Jurkat, Clone E6-1 (cell line): ENCODE results near the gene CDK5RAP3.
"Not testable (repeated sequence)": the region's sequence is repeated elsewhere in the genome, so short reads cannot be mapped to it uniquely, and the experiment has no call there.

Experiments
- DNase-seq: peaks from one replicate; pipeline ENCODE4 v3.0.0-alpha.2; 2011; ENCODE audit warnings: low read depth, low spot score
- H3K4me3 ChIP-seq: 2 replicates; pipeline ENCODE4 v1.5.1; 2011; ENCODE audit warnings: mild to moderate bottlenecking, low read length, control low read depth, moderate library complexity

CDK5RAP3 gene

GRCh38 chr17:48013876-48014594, 43.1 kb downstream of the CDK5RAP3 start:
- DNase-seq = no peak
- no peak overlapping the region for H3K4me3 ChIP-seq

- DNase-seq = no peak
- H3K4me3 ChIP-seq = no peak overlapping the region
These were observed 43.7 kb downstream of the CDK5RAP3 start for GRCh38 chr17:48014595-48015111.

- DNase-seq = no peak
- H3K4me3 ChIP-seq = no peak overlapping the region
These were observed 45.2 kb downstream of the CDK5RAP3 start for GRCh38 chr17:48016112-48016511.

DNA sequence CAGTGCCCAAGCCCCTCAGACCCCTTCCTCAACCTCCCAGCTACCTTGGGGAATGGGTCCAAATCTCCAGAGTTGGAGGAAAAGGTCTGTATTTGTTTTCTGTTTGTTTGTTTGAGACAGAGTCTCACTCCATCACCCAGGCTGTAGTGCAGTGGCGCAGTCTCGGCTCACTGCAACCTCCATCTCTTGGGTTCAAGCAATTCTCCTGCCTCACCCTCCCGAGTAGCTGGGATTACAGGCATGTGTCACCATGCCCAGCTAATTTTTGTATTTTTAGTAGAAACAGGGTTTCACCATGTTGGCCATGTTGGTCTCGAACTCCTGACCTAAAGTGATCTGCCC, 46.9 kb downstream of the CDK5RAP3 start:
- DNase-seq, H3K4me3 ChIP-seq: not testable (repeated sequence)

DNA sequence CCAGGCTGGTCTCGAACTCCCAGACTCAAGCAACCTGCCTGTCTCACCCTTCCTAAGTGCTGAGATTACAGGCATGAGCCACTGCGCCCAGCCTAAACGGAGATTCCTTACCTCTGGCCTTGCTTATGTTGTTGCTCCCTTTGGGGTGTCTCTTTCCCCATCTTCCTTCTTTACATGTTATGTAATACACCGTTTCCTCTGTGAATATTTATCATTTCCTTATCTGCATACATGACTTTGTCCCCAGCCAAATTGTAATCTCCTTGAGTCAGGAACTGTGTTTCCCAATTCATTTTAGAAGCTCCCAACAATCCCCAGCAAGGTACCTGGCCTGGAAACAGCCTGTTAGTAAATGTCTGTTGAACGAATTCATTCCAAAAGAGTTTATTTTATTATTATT, 51.0 kb downstream of the CDK5RAP3 start:
- no peak for DNase-seq
- no peak overlapping the region for H3K4me3 ChIP-seq

DNA sequence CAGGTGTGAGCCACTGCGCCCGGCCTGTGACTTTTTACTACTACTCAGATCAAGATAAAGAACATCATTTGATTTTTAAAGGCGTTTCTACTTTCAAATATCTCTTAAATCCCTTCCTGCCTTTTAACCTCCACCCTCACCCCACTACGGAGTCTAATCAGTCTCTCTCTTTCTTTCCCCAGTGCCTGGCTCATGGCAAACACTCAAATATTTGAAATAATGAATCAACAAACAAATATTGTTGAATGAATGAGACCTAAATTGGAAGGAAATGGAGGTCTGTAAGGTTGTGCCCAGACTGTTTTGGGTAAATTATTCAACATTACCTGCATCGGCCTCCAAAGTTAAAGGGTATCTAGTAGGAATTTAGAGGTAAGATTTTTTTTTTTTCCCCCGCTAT, 52.0 kb downstream of the CDK5RAP3 start:
- no peak for DNase-seq
- no peak overlapping the region for H3K4me3 ChIP-seq

DNA sequence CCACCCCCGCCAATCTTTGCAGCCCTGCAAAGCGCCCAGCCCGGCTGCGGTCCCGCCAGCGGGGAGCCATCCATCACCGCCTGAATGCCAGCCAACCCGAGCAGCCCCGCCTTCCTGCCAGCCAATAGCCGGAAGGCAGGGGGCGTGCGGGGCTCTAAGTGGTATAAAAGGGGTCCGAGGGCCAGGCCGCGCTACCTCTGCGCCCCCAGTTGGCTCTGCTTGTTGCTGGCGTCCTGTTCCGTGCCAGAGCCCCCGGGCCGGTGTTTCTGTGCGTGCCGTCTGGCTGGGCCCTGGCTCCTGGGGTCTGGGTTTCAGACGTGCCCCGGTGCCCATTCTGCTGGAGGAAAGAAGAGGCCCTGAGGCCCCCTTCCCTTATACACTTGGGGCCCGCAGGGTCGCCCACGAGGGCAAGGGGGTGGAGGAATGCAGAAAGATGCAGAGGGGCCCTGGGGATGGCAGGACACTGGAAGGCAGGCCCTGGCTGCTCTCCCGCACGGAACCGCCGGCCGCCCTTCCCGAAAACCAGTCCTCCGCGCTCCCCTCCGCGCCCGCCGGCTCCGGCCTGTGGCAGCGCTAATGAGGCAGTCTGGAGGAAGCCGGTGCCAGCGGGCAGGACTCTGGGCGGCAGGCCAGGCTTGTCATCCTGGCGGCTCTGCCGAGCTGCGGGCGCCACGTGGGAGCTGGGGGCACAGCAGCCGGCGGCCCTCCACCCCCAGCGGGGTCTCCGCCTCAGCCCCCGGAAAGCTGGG, 52.7 kb downstream of the CDK5RAP3 start:
- no peak for DNase-seq
- peak overlapping the region; percentile 55 for H3K4me3 ChIP-seq

GRCh38 chr17:48024149-48025039, 53.5 kb downstream of the CDK5RAP3 start:
- no peak for DNase-seq
- peak overlapping the region; percentile 55 for H3K4me3 ChIP-seq

DNA sequence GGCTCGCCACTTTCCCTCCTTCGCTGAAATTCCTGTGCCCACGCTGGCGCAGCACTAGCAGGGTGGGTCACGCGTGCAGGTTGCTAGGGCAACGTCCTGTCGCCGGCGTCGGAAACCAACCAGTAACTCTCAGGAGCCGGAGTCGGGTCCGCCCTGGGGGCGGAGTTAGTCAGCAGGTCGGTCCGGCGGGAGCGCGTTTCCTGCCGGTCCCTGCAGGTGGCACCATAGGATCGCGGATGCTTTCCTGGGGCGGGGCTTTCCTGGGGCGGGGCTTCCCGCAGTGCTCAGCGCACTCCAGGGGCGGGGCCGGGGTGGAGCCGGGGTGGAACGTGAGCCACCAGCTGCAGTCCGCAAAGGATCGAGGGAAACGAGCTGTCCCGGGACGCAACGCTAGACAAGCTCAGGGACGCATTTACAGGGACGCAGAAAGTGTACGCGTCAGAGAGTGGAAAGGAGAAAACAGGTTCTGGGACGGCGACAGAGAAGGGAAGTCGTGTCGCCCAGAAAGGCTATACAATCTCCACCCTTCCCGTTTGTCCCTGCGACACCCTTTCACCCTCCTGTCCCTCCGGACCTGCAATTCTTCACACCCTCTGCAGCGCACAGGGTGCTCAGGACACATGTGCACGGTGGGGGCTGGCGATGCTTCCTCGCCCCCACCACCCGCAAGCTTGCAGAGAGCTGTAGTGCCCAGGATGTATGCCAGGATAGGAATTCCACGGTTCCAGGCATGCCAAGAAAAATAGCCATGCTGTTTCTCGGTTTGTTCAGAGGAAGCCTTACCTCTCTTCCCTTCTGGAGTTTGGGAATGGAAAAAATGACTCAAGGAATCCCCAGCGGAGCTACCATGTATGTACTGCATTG, 54.4 kb downstream of the CDK5RAP3 start:
- DNase-seq = peak; percentile 95
- peak overlapping the region; percentile 58 for H3K4me3 ChIP-seq

DNA sequence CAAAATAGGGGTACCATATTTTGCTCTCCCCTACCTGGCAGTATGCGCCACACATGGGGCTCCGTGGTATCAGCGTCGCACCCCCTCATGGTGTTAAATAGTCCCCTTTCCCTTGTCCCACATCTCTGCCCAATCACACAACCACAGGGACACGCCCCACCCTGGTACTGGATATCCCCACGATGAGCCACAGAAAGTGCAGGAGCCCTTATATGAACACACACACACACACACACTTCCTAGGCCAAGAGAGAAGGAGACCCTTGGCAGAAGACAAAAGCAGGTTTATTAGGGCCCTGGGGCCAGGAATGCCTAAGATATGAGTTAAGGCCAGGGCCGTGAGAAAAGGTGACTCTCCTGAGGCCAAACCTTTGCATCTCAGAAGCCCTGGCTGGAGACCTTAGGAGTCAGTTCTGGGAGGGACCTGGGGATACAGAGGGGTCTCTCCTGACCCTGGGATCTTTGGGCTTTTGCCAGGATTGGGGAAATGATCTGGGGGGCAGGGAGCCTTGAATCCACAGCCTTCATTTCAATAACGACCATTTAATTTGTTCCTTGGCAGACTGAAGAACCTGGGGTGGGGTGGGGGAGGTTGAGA, 55.1 kb downstream of the CDK5RAP3 start:
- H3K4me3 ChIP-seq = no peak overlapping the region
- no peak for DNase-seq

DNA sequence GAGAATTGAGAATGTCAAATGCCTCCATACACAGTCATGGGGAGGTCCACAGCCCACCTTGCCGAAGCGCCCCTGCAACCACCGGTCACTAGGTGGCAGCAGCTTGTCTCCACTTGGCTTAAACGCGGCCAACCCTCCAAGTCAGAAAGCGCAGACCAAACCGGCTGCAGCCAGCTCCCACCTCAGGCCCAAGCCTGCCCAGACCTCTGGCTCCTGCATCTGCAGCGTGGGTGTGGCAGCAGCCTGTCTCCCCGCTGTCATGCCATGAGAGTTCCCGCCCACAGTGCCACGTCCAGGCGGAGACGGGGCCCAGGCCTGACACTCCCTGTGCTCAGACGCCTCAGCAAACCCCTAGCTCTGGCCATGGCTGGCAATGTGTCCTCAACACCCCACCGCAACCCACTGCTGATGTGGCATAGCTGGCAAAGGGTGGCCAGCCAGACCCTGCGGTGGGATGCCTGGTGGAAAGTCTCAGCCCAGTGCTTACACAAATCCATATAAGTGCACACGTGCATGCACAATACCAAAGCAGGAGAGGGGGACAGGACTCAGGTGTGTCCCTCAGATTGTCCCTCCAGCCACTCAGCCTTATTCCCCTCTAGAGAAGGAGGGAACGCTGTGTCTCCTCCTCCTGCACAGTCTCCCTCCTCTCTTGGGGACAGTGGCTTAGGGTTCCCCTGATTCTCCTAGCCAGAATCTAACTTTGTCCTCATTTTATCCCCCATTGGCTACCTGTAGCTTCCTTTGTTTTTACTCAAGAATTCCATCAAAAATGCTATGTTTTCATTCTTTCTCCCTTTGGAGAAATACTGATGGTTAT, 55.8 kb downstream of the CDK5RAP3 start:
- peak; percentile 64 for DNase-seq
- no peak overlapping the region for H3K4me3 ChIP-seq

DNA sequence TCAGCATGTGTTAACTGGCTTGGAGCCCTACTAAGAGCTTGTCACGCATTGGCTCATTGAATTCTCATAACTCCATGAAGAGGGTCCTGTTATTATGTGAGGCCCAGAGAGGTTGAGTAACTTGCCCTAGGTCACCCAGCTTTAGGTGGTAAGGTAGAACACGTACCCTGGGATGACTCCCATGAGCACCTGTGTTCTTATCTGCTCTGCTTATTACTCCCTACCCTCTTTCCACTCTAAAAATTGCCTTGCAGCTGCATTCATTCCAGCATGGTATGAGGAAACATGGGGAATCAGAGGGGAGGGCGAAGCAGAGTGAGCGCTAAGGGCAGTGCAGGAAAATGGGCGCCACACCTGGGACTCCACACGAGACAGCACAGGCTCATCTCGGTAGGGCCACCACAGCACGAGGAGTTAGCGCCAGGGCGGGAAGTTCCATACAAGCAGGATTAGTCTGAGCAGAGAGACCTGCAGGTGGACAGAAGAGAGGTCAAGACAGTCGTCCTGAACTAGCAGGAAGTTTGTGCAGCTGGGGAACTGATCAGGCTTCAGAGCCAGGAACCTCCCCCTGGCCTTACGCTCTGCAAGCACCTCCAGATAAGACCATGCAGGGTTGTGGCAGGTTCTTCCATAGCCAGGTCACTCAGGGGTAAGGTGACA, 56.5 kb downstream of the CDK5RAP3 start:
- no peak for DNase-seq

GRCh38 chr17:48028736-48029135, 57.8 kb downstream of the CDK5RAP3 start:
- DNase-seq = no peak

More for the DNA sequence above, 56.5 kb downstream of the CDK5RAP3 start:
- no peak overlapping the region for H3K4me3 ChIP-seq

GRCh38 chr17:48030531-48030930, 59.6 kb downstream of the CDK5RAP3 start:
- H3K4me3 ChIP-seq = no peak overlapping the region
- no peak for DNase-seq

More at GRCh38 chr17:48028736-48029135, 57.8 kb downstream of the CDK5RAP3 start:
- H3K4me3 ChIP-seq = no peak overlapping the region
